CD14-positive monocyte (primary cell): Measurements from ENCODE around the gene ADAMTS17. TPM values are rescaled to one million over a fixed set of nuclear protein-coding genes. Genes with fewer than 3 reads are reported as not detected.

ENCODE experiments used
- DNase-seq, 3 donors: peaks; one replicate each; pipeline ENCODE4 v3.0.0-alpha.2; 2011 to 2022
- H2AFZ ChIP-seq: 2 replicates; pipeline ENCODE4 v1.6.0; 2012; ENCODE audit warnings: mild to moderate bottlenecking, low read depth, low read length, inconsistent platforms; ENCODE audit not compliant: insufficient read depth, poor library complexity, severe bottlenecking
- H3K27ac ChIP-seq, 2 donors: 1 replicate in 1 of 2; 2 replicates in 1 of 2; pipeline ENCODE4 v1.5.1; 2012 to 2013; ENCODE audit warnings: low read length in 2 of 2, control low read depth in 1 of 2, inconsistent platforms in 1 of 2, low read depth in 1 of 2, mild to moderate bottlenecking in 1 of 2
- H3K27me3 ChIP-seq, 2 donors: one replicate each; pipeline versions ENCODE4 v1.6.0 to v1.6.1; 2011 to 2013; ENCODE audit warnings: low read length in 2 of 2; ENCODE audit not compliant: control insufficient read depth in 2 of 2, insufficient read depth in 2 of 2
- H3K36me3 ChIP-seq, 2 donors: replicated peaks in 1 of 2; 1 replicate in 1 of 2; 2 replicates in 1 of 2; pipeline versions ENCODE4 v1.5.1 to v1.6.1; 2012 to 2013; ENCODE audit warnings: low read length in 2 of 2, control low read depth in 1 of 2, inconsistent platforms in 1 of 2, mild to moderate bottlenecking in 1 of 2; ENCODE audit not compliant: insufficient read depth in 2 of 2, control insufficient read depth in 1 of 2
- H3K4me1 ChIP-seq, 2 donors: 1 replicate in 1 of 2; 2 replicates in 1 of 2; pipeline versions ENCODE4 v1.5.1 to v1.6.1; 2012 to 2013; ENCODE audit warnings: low read length in 2 of 2, control low read depth in 1 of 2, inconsistent platforms in 1 of 2, mild to moderate bottlenecking in 1 of 2, moderate library complexity in 1 of 2; ENCODE audit not compliant: insufficient read depth in 2 of 2, control insufficient read depth in 1 of 2
- H3K4me2 ChIP-seq: replicated peaks from 2 replicates; pipeline ENCODE3; 2012; ENCODE audit warnings: low read length, moderate library complexity, mild to moderate bottlenecking; ENCODE audit not compliant: poor library complexity, severe bottlenecking; ENCODE audit errors: extremely low read depth
- H3K4me3 ChIP-seq, 3 experiments: fragments of 200-600 bp in 1 of 3; sonication (generic) in 1 of 3; replicated peaks in 1 of 3; 1 replicate in 2 of 3; 2 replicates in 1 of 3; pipeline ENCODE4 v1.5.1; 2011 to 2013; ENCODE audit warnings: low read length in 3 of 3, mild to moderate bottlenecking in 3 of 3, control low read depth in 2 of 3, low read depth in 2 of 3, inconsistent platforms in 1 of 3, moderate library complexity in 1 of 3
- H3K79me2 ChIP-seq: 2 replicates; pipeline ENCODE4 v1.6.0; 2012; ENCODE audit warnings: mild to moderate bottlenecking, control low read depth, inconsistent platforms, low read length, moderate library complexity; ENCODE audit not compliant: insufficient read depth
- H3K9ac ChIP-seq: 2 replicates; pipeline ENCODE4 v1.6.0; 2017; ENCODE audit warnings: low read length, mild to moderate bottlenecking; ENCODE audit not compliant: insufficient read depth, poor library complexity, severe bottlenecking
- H3K9me3 ChIP-seq, 2 donors: replicated peaks in 1 of 2; 1 replicate in 1 of 2; 2 replicates in 1 of 2; pipeline versions ENCODE4 v1.5.1 to v1.6.1; 2012 to 2013; ENCODE audit warnings: low read length in 2 of 2, control low read depth in 1 of 2; ENCODE audit not compliant: control insufficient read depth in 1 of 2, insufficient read depth in 1 of 2
- H4K20me1 ChIP-seq: 2 replicates; pipeline ENCODE4 v1.6.0; 2012; ENCODE audit warnings: mild to moderate bottlenecking, low read length, control low read depth, moderate library complexity; ENCODE audit not compliant: insufficient read depth
- H3K27ac Mint-ChIP-seq, 7 donors: one replicate each; pipeline ENCODE4 v1.8.0; 2020; ENCODE audit warnings: mild to moderate bottlenecking in 7 of 7, mixed read lengths in 7 of 7, moderate library complexity in 6 of 7, inconsistent platforms in 2 of 7
- H3K27me3 Mint-ChIP-seq, 3 donors: one replicate each; pipeline ENCODE4 v1.8.0; 2021 to 2022; ENCODE audit warnings: low read depth in 3 of 3, mild to moderate bottlenecking in 3 of 3, mixed read lengths in 3 of 3, moderate library complexity in 3 of 3, inconsistent platforms in 1 of 3
- H3K36me3 Mint-ChIP-seq, 2 donors: one replicate each; pipeline ENCODE4 v1.8.0; 2020; ENCODE audit warnings: mixed read lengths in 2 of 2, inconsistent platforms in 1 of 2, mild to moderate bottlenecking in 1 of 2
- H3K4me1 Mint-ChIP-seq: one replicate; pipeline ENCODE4 v1.8.0; 2020; ENCODE audit warnings: mild to moderate bottlenecking, mixed read lengths
- H3K4me3 Mint-ChIP-seq, 2 donors: one replicate each; pipeline ENCODE4 v1.8.0; 2020; ENCODE audit warnings: mild to moderate bottlenecking in 2 of 2, mixed read lengths in 2 of 2, moderate library complexity in 1 of 2
- H3K9me3 Mint-ChIP-seq, 7 donors: one replicate each; pipeline ENCODE4 v1.8.0; 2020 to 2022; ENCODE audit warnings: mixed read lengths in 7 of 7, mild to moderate bottlenecking in 6 of 7, moderate library complexity in 6 of 7, inconsistent platforms in 2 of 7
- CTCF ChIP-seq: fragments of 200-600 bp; IDR thresholded peaks from one replicate; pipeline ENCODE4 v1.8.0; 2022; ENCODE audit warnings: antibody characterized with exemption, mild to moderate bottlenecking
- WGBS: methylation state at CpG from one replicate; pipeline ENCODE4 v1.1.5; 2013; ENCODE audit warnings: missing lambda C conversion rate; ENCODE audit not compliant: insufficient coverage; 5-methylcytosine and 5-hydroxymethylcytosine counted together
- intact Hi-C, 2 donors: fragments of 100-400 bp; cut with micrococcal nuclease; formaldehyde crosslinking; loops; one replicate each; pipeline versions ENCODE4 v1.15.0 to v1.15.1; 2023
- polyA plus RNA-seq, 3 donors: library from polyadenylated mRNA; depleted of rRNA in 1 of 3; unstranded in 2 of 3; stranded (reverse) in 1 of 3; fragments of 300-500 nt in 2 of 3; fragments of >200 nt in 1 of 3; fragmentation: Illumina TruSeq in 2 of 3; gene quantifications; 1 replicate in 2 of 3; 2 replicates in 1 of 3; pipeline ENCODE4 v1.2.3, GENCODE V29; 2012 to 2021

ADAMTS17 gene
- polyA plus RNA-seq, 3 donors: 0.03 to 0.25 TPM; not detected in 1

GRCh38 chr15:100129677-100130076, 212.1 kb downstream of the ADAMTS17 start:
- H3K4me3 Mint-ChIP-seq: no peak overlapping the region
- Histone ChIP-seq H3K4me3 (no peak overlapping the region), H3K79me2 (no peaks in the 10 kb centered on the region), H3K9ac (no peak overlapping the region), H3K4me2 (no peak overlapping the region), H4K20me1 (no peaks in the 10 kb centered on the region), H3K4me1 (no peaks in the 10 kb centered on the region), H2AFZ (no peak overlapping the region), H3K9me3 (peaks cover 0 to 6% of the 10 kb centered on the region in 2 donors), H3K36me3 (no peaks in the 10 kb centered on the region), H3K27me3 (no peaks in the 10 kb centered on the region), H3K27ac (no peak overlapping the region)
- no peak for TF ChIP-seq CTCF
- peaks cover 4 to 9% (median 4%) of the 10 kb centered on the region in 3 donors for H3K27me3 Mint-ChIP-seq
- DNase-seq: no peak
- intact Hi-C loops: no loop called here
- WGBS: 85% methylated on average over 7 of the region's 9 CpGs
- no peak overlapping the region for H3K27ac Mint-ChIP-seq
- H3K4me1 Mint-ChIP-seq: peaks cover 4% of the 10 kb centered on the region
- H3K36me3 Mint-ChIP-seq: no peaks in the 10 kb centered on the region
- H3K9me3 Mint-ChIP-seq: peaks cover 0 to 14% (median 10%) of the 10 kb centered on the region in 7 donors

GRCh38 chr15:100125401-100126191, 216.2 kb downstream of the ADAMTS17 start:
- Mint-ChIP-seq H3K27me3 (peaks cover 2 to 6% (median 4%) of the 10 kb centered on the region in 3 donors), H3K9me3 (peaks cover 6 to 46% (median 24%) of the 10 kb centered on the region in 7 donors), H3K4me3 (no peak overlapping the region), H3K27ac (peak overlapping the region in 1 of 7 donors; percentile 30), H3K36me3 (no peaks in the 10 kb centered on the region), H3K4me1 (no peaks in the 10 kb centered on the region)
- H3K9me3 ChIP-seq: peaks cover 15 to 18% of the 10 kb centered on the region in 2 donors
- WGBS: 89% methylated on average over 16 of the region's 19 CpGs
- no peaks in the 10 kb centered on the region for H4K20me1 ChIP-seq
- no peaks in the 10 kb centered on the region for H3K4me1 ChIP-seq
- H3K4me2 ChIP-seq: no peak overlapping the region
- intact Hi-C loops: no loop called here
- DNase-seq: no peak
- no peak overlapping the region for H3K27ac ChIP-seq
- no peak overlapping the region for H3K4me3 ChIP-seq
- H3K36me3 ChIP-seq: no peaks in the 10 kb centered on the region
- no peaks in the 10 kb centered on the region for H3K79me2 ChIP-seq
- no peaks in the 10 kb centered on the region for H3K27me3 ChIP-seq
- no peak for TF ChIP-seq CTCF
- no peak overlapping the region for H2AFZ ChIP-seq
- H3K9ac ChIP-seq: no peak overlapping the region
